Ovary (tissue), 3 donors: ENCODE data around the gene ZNF598.

ENCODE experiments used
- CTCF ChIP-seq, 3 donors: fragments of 450-650 bp in 2 of 3; fragments of 200-600 bp in 1 of 3; IDR thresholded peaks; one replicate each; pipeline versions ENCODE4 v1.5.1 to v1.8.0; 2016 to 2022; ENCODE audit warnings: antibody characterized with exemption in 3 of 3, mild to moderate bottlenecking in 1 of 3
- EP300 ChIP-seq: sonication (generic); formaldehyde crosslinking; IDR thresholded peaks from one replicate; pipeline ENCODE4 v1.6.1; 2017; ENCODE audit warnings: antibody characterized with exemption
- POLR2A ChIP-seq: fragments of 450-650 bp; IDR thresholded peaks from one replicate; pipeline ENCODE4 v1.6.1; 2017; ENCODE audit warnings: antibody characterized with exemption, mild to moderate bottlenecking, moderate library complexity
- donor health status: DM: no; HTN: no; CAD: no.

DNA sequence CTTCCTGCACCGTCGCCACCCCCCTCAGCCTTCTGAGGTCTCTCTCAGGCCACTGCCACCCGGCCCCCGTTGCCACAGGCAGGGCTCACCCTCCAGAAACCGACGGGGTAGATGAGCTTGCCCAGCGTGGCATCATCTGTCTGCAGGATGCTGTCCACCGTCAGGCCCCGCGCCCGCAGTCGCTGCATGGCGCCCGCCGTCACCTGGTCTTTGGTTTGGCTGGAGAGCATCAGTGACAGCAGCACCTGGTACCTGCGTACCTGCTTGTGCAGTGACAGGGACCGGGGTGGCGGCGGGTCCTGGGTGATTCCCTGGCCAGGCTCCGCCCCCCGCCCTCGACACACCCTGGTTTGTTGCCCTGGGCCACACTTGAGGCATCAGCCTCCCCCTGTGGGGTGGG is 34.9 kb upstream of the ZNF598 start:
- TF ChIP-seq CTCF (IDR thresholded peaks at IDR 0.05) = no peak
- no peak for TF ChIP-seq POLR2A
- TF ChIP-seq EP300 = no peak
